Stimulated activated effector memory CD8-positive, alpha-beta T cell treated with anti-CD3 and anti-CD28 coated beads, Interleukin-12 subunit alpha, Interleukin-12 subunit beta, amount 100 ng/mL, for 72 hours (primary cell): ENCODE results near the gene RALGPS1.

Source experiments
- ATAC-seq: fragments of 150-1000 bp; cut with Tn5 transposase; 2 replicates; pipeline ENCODE4 v1.10.0; 2021
- DNase-seq, 2 donors: peaks; one replicate each; pipeline ENCODE4 v3.0.0; 2021 to 2022; ENCODE audit warnings: low spot score in 2 of 2
- H3K27ac Mint-ChIP-seq: one replicate; pipeline ENCODE4 v1.8.0; 2022; ENCODE audit warnings: mild to moderate bottlenecking, mixed read lengths
- H3K36me3 Mint-ChIP-seq: one replicate; pipeline ENCODE4 v1.8.0; 2022; ENCODE audit warnings: mild to moderate bottlenecking, mixed read lengths
- H3K4me1 Mint-ChIP-seq: one replicate; pipeline ENCODE4 v1.8.0; 2022; ENCODE audit warnings: mixed read lengths
- H3K4me3 Mint-ChIP-seq: one replicate; pipeline ENCODE4 v1.8.0; 2022; ENCODE audit warnings: mild to moderate bottlenecking, mixed read lengths
- H3K9me3 Mint-ChIP-seq: one replicate; pipeline ENCODE4 v1.8.0; 2022; ENCODE audit warnings: mixed read lengths

RALGPS1 gene

DNA sequence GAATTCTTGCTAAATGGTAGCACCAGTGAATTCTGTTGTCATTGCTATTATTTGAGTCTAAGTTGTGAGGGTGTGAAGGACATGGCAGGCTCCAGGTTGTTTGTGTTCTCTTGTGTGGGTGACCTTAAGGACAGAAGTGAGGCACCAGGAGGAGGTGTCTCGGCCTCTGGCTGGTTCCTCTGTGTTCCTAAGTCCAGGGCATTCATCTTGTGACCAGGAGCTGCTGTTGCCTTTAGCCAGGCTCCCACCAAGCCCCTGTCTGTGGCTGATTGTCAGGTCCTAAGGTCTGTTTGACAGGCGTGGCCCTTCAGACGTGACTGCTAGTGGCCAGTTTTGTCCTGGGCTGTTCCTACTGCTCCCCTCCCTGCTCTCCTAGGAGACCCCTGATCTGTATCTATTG is 118.5 kb downstream of the RALGPS1 start:
- H3K4me3 Mint-ChIP-seq = no peak overlapping the region
- DNase-seq = no peak
- H3K27ac Mint-ChIP-seq = no peak overlapping the region
- no peaks in the 10 kb centered on the region for H3K9me3 Mint-ChIP-seq
- H3K4me1 Mint-ChIP-seq = no peaks in the 10 kb centered on the region
- H3K36me3 Mint-ChIP-seq = no peaks in the 10 kb centered on the region
- no peak for ATAC-seq

- ATAC-seq (no peak), DNase-seq (no peak)
- no peak overlapping the region for H3K27ac Mint-ChIP-seq
- no peaks in the 10 kb centered on the region for H3K4me1 Mint-ChIP-seq
- no peaks in the 10 kb centered on the region for H3K36me3 Mint-ChIP-seq
- no peak overlapping the region for H3K4me3 Mint-ChIP-seq
- H3K9me3 Mint-ChIP-seq = no peaks in the 10 kb centered on the region
Observed at GRCh38 chr9:127033789-127034188, 119.2 kb downstream of the RALGPS1 start.

DNA sequence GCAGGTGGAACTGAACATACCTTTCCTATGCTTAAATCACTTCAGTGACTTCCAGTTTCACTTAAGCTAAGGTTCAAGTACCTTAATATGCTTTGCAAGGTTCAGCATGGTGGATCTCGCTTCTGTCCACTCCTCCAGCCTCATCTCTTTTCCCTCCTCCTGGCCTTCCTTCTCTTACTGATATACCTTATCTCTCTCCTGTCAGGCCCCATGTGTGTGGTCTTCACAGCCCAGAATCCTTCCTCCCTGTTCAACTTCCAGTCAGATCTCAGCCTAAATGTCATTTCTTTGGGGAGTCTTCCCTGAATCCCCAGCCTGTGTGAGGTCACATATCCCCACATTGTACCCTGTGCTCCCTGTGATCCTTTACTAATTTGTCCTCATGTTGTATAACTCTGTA is 120.1 kb downstream of the RALGPS1 start:
- H3K27ac Mint-ChIP-seq = no peak overlapping the region
- no peaks in the 10 kb centered on the region for H3K9me3 Mint-ChIP-seq
- ATAC-seq (no peak), DNase-seq (no peak)
- H3K4me3 Mint-ChIP-seq = no peak overlapping the region
- no peaks in the 10 kb centered on the region for H3K4me1 Mint-ChIP-seq
- no peaks in the 10 kb centered on the region for H3K36me3 Mint-ChIP-seq

DNA sequence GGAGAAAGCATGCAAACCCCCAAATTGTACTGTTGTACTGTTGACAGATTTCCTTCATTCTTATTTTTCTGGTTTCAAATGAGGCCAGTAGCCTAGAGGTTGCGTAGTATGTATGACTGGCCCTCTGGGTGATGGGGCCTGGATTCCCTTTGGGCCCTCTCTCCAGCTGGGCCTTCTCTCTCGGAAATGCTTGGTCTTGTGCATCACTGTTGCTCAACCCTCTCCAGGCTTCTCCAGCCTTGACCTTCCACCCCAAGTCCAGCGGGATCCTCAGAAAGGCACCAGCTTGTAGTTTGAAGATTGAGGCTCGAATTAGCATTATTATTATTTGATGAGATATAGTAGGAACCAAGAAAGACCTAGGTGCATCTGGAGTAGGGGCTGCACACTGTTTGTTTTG is 120.8 kb downstream of the RALGPS1 start:
- no peak overlapping the region for H3K27ac Mint-ChIP-seq
- DNase-seq (no peak), ATAC-seq (no peak)
- no peaks in the 10 kb centered on the region for H3K4me1 Mint-ChIP-seq
- H3K36me3 Mint-ChIP-seq = no peaks in the 10 kb centered on the region
- no peak overlapping the region for H3K4me3 Mint-ChIP-seq
- H3K9me3 Mint-ChIP-seq = no peaks in the 10 kb centered on the region

DNA sequence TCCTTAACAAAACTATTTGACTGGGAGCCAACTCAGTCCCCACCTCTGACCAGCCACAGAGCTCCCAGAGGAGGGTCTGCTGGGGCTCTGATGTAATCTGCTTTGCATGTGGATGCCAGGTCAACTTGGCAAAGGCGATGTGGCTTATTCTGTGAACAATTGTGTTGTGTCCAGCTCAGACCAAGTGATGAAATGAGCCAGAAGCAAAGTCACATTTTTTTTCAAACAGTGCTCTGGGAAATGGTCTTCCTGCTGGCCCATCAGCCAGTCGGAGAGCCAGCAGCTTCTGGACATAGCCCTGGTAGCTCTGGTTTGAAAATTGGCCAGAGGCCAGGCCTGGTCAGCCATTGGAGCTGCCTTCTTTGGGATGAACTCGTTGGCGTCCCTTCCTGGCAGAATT is 121.4 kb downstream of the RALGPS1 start:
- Mint-ChIP-seq H3K36me3 (no peaks in the 10 kb centered on the region), H3K27ac (peak overlapping the region; percentile 6), H3K9me3 (no peaks in the 10 kb centered on the region), H3K4me1 (no peaks in the 10 kb centered on the region), H3K4me3 (no peak overlapping the region)
- ATAC-seq = no peak
- DNase-seq = no peak

- H3K4me3 Mint-ChIP-seq = no peak overlapping the region
- H3K36me3 Mint-ChIP-seq = no peaks in the 10 kb centered on the region
- H3K27ac Mint-ChIP-seq = peak overlapping the region; percentile 6
- H3K9me3 Mint-ChIP-seq = no peaks in the 10 kb centered on the region
- DNase-seq (no peak), ATAC-seq (no peak)
- no peaks in the 10 kb centered on the region for H3K4me1 Mint-ChIP-seq
Observed at GRCh38 chr9:127036437-127036836, 121.9 kb downstream of the RALGPS1 start.

- DNase-seq (no peak), ATAC-seq (no peak)
- no peak overlapping the region for H3K27ac Mint-ChIP-seq
- H3K4me3 Mint-ChIP-seq = no peak overlapping the region
- H3K4me1 Mint-ChIP-seq = no peaks in the 10 kb centered on the region
- H3K9me3 Mint-ChIP-seq = no peaks in the 10 kb centered on the region
- H3K36me3 Mint-ChIP-seq = no peaks in the 10 kb centered on the region
Observed at GRCh38 chr9:127038531-127038930, 123.9 kb downstream of the RALGPS1 start.

DNA sequence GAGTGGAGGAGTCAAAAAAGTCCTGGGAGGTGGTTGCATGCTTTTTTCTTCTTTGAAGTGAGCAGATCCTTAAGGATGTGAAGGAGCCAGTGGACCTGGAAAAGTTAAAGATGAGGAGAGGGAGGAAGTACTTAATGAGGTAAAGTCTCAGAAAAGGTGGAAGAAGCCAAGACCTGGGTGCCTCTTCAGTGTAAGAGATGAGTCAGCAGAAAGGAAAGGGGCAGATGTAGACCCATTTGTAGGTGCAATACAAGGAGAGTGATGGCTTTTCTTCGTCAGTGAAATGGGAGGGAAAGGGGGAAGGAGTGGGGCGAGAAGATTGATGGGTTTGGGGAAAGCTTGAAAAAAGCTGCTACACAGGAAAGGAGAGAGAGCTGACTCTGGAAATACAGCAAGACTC is 124.9 kb downstream of the RALGPS1 start:
- DNase-seq = no peak
- Mint-ChIP-seq H3K4me1 (no peaks in the 10 kb centered on the region), H3K36me3 (no peaks in the 10 kb centered on the region), H3K4me3 (no peak overlapping the region), H3K27ac (no peak overlapping the region), H3K9me3 (no peaks in the 10 kb centered on the region)
- ATAC-seq = no peak

- H3K36me3 Mint-ChIP-seq = peaks cover 5% of the 10 kb centered on the region
- DNase-seq (no peak), ATAC-seq (no peak)
- no peak overlapping the region for H3K4me3 Mint-ChIP-seq
- no peak overlapping the region for H3K27ac Mint-ChIP-seq
- H3K9me3 Mint-ChIP-seq = no peaks in the 10 kb centered on the region
- H3K4me1 Mint-ChIP-seq = peaks cover 25% of the 10 kb centered on the region
Observed at GRCh38 chr9:127045148-127045547, 130.6 kb downstream of the RALGPS1 start.

DNA sequence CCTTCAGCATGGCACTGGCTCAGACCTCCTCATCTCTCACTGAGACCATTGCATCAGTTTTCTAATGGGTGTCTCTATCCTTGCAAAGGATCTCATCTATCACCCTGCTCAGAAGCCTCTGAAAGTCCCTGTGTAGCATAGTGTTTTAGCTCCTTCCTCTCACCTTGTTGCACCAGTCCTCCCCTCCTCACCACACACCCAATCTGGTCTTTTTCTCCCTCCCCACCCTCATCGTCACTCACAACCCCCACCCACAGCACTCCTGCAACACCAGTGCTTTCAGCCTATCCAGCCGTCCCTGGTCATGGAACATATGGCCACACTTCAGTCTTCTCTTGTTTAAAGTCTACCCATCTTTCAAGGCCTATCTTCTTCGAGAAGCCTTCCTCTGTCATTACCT is 133.4 kb downstream of the RALGPS1 start:
- no peak for ATAC-seq
- Mint-ChIP-seq H3K4me3 (no peak overlapping the region), H3K27ac (peak overlapping the region; percentile 75), H3K4me1 (peaks cover 34% of the 10 kb centered on the region), H3K9me3 (no peaks in the 10 kb centered on the region), H3K36me3 (peaks cover 5% of the 10 kb centered on the region)
- DNase-seq = no peak

GRCh38 chr9:127049044-127049443 is 134.5 kb downstream of the RALGPS1 start:
- Mint-ChIP-seq H3K36me3 (peaks cover 5% of the 10 kb centered on the region), H3K4me1 (peaks cover 34% of the 10 kb centered on the region), H3K4me3 (peak overlapping the region; percentile 50), H3K9me3 (no peaks in the 10 kb centered on the region), H3K27ac (peak overlapping the region; percentile 75)
- ATAC-seq (peak; percentile 99), DNase-seq (peak; percentile 18 to 61)

- ATAC-seq (no peak), DNase-seq (no peak)
- Mint-ChIP-seq H3K27ac (peak overlapping the region; percentile 75), H3K36me3 (peaks cover 5% of the 10 kb centered on the region), H3K4me1 (peaks cover 34% of the 10 kb centered on the region), H3K4me3 (peak overlapping the region; percentile 50), H3K9me3 (no peaks in the 10 kb centered on the region)
Observed at GRCh38 chr9:127049581-127049980, 135.0 kb downstream of the RALGPS1 start.

DNA sequence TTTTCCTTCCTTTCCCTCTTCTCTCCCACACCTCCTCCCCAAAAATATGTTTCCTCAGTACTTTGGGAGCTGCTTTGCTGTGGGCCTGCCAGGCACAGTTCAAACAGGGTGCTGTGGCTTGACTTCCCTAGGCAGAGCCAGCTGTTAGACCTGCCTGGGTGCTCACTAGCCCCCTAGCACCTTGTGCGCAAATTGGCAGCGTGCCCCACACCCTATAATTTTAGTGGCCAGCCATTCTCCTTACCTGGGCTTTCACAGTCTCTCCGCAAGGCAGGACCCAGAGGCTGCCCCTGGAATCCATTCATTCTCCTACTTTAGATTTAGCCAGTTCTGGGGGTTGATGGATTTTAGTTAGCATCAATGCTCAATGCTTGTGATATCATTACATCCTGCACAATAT is 135.6 kb downstream of the RALGPS1 start:
- H3K4me3 Mint-ChIP-seq = no peak overlapping the region
- peaks cover 34% of the 10 kb centered on the region for H3K4me1 Mint-ChIP-seq
- H3K27ac Mint-ChIP-seq = peak overlapping the region; percentile 16
- ATAC-seq = no peak
- H3K36me3 Mint-ChIP-seq = peaks cover 5% of the 10 kb centered on the region
- H3K9me3 Mint-ChIP-seq = no peaks in the 10 kb centered on the region
- DNase-seq = no peak

GRCh38 chr9:127050591-127051001 is 136.0 kb downstream of the RALGPS1 start:
- H3K27ac Mint-ChIP-seq = peak overlapping the region; percentile 16
- H3K9me3 Mint-ChIP-seq = no peaks in the 10 kb centered on the region

GRCh38 chr9:127051881-127052595 is 137.5 kb downstream of the RALGPS1 start:
- DNase-seq (no peak), ATAC-seq (no peak)
- H3K27ac Mint-ChIP-seq = no peak overlapping the region
- H3K4me1 Mint-ChIP-seq = peaks cover 38% of the 10 kb centered on the region
- H3K36me3 Mint-ChIP-seq = peaks cover 5% of the 10 kb centered on the region
- H3K4me3 Mint-ChIP-seq = no peak overlapping the region
- no peaks in the 10 kb centered on the region for H3K9me3 Mint-ChIP-seq

More at GRCh38 chr9:127050591-127051001, 136.0 kb downstream of the RALGPS1 start:
- no peak for DNase-seq
- Mint-ChIP-seq H3K36me3 (peaks cover 5% of the 10 kb centered on the region), H3K4me1 (peaks cover 34% of the 10 kb centered on the region), H3K4me3 (no peak overlapping the region)
- no peak for ATAC-seq

DNA sequence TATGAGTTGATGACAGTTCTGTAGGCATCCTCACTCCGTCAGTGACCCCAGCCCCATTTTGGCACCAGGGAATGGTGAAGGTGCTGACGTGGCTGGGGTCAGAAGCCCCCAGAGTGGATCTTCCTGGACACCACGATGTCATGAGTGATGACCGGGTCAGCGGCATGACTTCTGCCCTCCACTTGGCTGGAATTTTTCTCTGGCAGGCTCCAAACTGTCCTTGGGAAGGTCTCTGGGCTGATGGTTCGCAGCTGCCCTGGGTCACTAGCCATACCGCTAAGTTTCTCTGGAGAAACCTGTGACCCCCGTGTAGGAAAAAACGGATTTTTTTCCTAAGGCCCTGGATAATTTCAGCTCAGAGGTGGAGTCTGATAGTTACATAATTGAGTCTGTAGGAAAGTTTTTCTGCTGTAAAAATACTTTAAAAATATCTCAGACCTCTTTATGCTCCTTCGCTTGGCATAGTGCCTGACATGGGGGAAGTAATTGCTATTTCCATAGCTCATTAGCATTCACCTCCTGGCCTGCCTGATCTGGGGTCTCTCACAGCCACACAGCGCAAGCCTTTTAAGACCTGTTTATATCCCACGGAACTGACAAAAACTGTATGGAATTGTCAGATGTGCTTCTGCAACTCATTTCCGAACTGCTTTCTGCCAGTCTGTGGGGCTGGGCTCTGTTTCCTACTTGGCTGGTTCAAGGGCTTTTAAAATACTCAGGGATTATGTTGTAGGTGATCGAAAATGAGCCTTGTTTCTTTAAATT is 138.7 kb downstream of the RALGPS1 start:
- Mint-ChIP-seq H3K9me3 (no peaks in the 10 kb centered on the region), H3K4me1 (peaks cover 39% of the 10 kb centered on the region), H3K27ac (peak overlapping the region; percentile 10), H3K36me3 (peaks cover 5% of the 10 kb centered on the region), H3K4me3 (no peak overlapping the region)
- ATAC-seq (no peak), DNase-seq (no peak)
